Measurements from ENCODE around the gene ARX.

ARX gene

DNA sequence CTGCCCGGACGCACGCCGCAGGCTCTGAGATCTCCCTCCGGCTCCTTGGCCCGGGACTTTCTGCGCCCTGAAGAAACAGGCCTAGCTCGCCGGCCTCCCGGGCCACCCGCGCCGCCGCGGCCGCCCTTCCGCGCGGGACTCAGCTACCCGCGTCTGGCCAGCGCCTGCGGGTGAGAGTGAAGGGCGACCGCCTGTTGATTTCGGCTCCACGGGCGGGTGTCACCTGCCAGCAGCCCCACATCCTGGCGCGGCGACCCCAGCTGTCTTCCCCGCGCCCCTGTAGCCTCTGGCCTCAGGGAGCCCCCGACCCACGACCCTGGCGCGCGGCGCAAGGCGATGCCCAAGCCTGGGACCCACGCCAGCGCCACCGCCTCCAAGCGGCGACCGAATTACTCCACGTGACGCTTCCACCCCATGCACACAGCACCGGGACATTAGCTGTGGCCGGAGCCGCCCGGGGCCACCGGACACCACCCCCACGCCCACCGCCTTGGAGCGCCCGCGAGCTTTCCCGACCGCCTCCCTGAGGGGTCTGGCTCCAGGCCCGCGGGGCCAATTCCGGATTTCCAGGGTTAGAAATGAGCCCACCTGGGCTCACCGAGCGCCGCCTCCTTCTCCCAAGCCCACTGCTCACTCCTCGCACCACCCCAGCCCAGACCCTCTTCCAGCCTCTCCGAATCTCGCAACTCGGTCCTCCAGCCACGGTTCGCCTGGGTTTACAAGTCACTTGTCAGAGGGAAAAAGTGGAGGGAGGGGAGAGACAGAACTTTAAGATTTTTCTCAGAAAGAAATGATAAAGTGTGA is 10.2 kb downstream of the ARX start:
- DNase-seq (ENCODE audit: insufficient read length) (no peak), FAIRE-seq (no peak)
- TF ChIP-seq TAF1 (IDR thresholded peaks at IDR 0.05; ENCODE audit: borderline replicate concordance, low read depth, low read length) = no peak
- TF ChIP-seq POLR2A (IDR thresholded peaks at IDR 0.05; ENCODE audit: low read depth, low read length) = no peak
- no peak for TF ChIP-seq POLR2AphosphoS5 (IDR thresholded peaks at IDR 0.05; ENCODE audit: low read depth, low read length)

DNA sequence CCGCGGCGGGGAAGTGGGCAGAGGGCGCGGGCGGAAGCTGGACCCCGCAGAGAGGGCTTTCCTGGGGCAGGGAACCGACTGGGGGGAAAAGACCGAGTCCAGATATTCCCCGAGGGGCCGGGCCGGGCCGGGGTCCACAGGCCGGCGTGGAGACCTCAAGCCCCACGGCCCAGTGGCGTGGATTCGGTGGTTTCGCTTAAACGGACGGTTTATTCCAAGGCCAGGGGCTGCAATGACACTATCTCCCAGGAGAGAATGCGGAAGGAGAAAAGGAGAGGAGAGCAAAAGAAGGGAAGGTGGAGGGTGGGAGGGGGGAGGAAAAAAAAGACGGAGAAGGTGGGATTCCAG is 10.8 kb downstream of the ARX start:
- TF ChIP-seq TAF1 (IDR thresholded peaks at IDR 0.05; ENCODE audit: borderline replicate concordance, low read depth, low read length) (no peak), POLR2A (IDR thresholded peaks at IDR 0.05; ENCODE audit: low read depth, low read length) (no peak), POLR2AphosphoS5 (IDR thresholded peaks at IDR 0.05; ENCODE audit: low read depth, low read length) (no peak)
- no peak for DNase-seq (ENCODE audit: insufficient read length)
- no peak for FAIRE-seq

DNA sequence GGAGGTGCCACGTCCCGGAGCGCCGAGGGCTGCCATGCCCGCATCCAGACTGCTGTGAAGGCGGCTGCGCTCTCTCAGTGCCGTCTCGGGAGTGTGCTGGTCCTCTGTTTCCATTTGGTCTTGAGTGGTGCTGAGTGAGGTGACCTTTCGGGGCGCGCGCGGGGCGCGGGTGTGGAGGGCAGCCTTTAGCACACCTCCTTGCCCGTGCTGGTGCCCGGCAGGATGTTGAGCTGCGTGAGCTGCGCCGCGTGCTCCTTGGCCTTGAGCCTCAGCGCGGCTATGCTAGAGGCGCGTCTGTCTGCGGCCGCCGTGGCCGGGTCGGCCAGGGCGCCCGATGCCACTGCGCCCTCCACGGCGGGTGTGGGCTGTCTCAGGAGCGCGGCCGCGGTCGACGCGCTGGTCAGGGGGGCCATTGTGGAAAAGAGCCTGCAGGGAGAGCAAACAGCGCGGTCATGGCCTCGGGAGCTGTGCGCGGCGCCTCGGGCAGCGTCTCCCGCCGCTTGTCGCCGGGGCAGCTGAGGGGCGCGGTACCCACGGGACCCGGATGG is 11.2 kb downstream of the ARX start:
- FAIRE-seq (no peak), DNase-seq (ENCODE audit: insufficient read length) (no peak)

DNA sequence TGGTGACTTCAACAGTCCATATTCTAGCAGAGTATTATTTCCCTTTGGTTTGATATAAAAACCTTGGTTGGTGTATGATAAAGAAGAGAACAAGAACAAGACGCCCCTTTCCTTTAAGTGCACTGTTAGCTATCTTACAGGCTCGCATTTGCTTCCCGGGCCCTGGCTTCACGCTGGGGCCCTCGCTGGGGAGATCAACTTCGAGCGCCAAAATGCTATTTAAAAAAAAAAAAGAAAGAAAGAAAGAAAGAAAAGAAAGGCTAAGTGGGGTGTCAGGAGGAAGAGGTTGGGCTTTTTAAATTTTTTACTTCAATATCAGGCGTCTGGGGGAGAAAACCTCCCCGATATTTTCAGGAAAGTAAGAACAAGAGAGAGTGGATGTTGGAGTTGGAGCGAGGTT is 11.7 kb downstream of the ARX start:
- no peak for FAIRE-seq
- no peak for DNase-seq (ENCODE audit: insufficient read length)
- TF ChIP-seq POLR2A (IDR thresholded peaks at IDR 0.05; ENCODE audit: low read depth, low read length) = no peak
- TF ChIP-seq POLR2AphosphoS5 (IDR thresholded peaks at IDR 0.05; ENCODE audit: low read depth, low read length) = no peak
- TF ChIP-seq TAF1 (IDR thresholded peaks at IDR 0.05; ENCODE audit: borderline replicate concordance, low read depth, low read length) = no peak

More for the DNA sequence above, 11.2 kb downstream of the ARX start:
- TF ChIP-seq POLR2AphosphoS5 (IDR thresholded peaks at IDR 0.05; ENCODE audit: low read depth, low read length) = no peak
- no peak for TF ChIP-seq POLR2A (IDR thresholded peaks at IDR 0.05; ENCODE audit: low read depth, low read length)
- TF ChIP-seq TAF1 (IDR thresholded peaks at IDR 0.05; ENCODE audit: borderline replicate concordance, low read depth, low read length) = no peak

DNA sequence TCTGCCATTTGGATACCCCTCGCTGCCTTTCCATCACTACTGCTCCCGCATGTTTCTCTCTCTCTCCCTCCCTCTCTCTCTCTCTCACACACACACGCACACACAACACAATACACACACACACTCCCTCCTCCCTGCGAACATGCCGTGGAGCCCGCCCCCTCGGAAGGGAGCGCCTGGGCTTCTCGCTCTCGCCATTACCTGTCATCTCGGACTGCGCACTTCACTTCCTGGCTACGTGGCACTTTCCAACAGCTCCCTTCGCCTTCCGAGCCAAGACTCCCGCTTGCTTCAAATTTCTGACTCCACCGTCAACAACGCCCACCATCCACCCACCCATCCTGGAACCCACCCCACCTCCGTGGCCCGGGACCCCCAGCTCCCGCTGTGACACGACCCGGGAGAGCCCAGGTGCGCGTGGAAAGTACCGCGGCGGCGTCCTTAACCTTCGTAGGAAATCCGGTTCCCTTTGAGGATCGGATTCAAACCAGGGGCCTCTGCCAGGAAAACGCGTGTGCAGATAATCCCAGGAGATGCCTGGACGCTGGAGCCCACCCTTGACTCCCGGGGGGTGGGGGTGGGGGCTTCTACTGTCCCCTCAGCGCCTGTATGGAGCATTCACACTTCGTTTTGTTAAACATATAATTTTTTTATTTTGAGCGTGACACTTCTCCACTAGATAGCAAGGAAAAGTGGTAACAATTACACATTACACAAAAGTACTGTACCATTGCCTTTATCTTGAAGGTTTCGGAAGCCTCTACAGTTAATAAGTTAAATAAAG is 12.5 kb downstream of the ARX start:
- no peak for TF ChIP-seq POLR2A (IDR thresholded peaks at IDR 0.05; ENCODE audit: low read depth, low read length)
- no peak for TF ChIP-seq TAF1 (IDR thresholded peaks at IDR 0.05; ENCODE audit: borderline replicate concordance, low read depth, low read length)
- no peak for TF ChIP-seq POLR2AphosphoS5 (IDR thresholded peaks at IDR 0.05; ENCODE audit: low read depth, low read length)
- FAIRE-seq (no peak), DNase-seq (ENCODE audit: insufficient read length) (no peak)

DNA sequence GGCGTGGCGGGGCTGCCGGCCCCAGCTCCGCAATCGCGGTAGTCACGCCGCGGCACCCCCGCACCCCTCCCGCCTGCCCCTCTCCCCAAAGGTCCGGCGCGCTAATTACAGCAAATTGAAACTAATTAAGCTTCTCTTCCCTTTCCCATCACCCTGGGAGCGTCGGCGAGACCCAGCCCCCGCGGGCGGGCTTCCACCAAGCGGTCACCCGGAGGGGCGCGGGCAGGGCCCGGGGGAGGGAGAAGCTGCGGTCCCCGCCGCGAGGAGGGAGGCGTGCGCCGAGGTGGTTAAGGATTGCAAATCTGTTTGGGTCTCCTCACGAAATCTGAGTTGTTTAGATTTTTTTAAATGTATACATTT is 13.1 kb downstream of the ARX start:
- FAIRE-seq = no peak
- no peak for DNase-seq (ENCODE audit: insufficient read length)
- TF ChIP-seq POLR2AphosphoS5 (IDR thresholded peaks at IDR 0.05; ENCODE audit: low read depth, low read length) = no peak
- no peak for TF ChIP-seq POLR2A (IDR thresholded peaks at IDR 0.05; ENCODE audit: low read depth, low read length)
- no peak for TF ChIP-seq TAF1 (IDR thresholded peaks at IDR 0.05; ENCODE audit: borderline replicate concordance, low read depth, low read length)

DNA sequence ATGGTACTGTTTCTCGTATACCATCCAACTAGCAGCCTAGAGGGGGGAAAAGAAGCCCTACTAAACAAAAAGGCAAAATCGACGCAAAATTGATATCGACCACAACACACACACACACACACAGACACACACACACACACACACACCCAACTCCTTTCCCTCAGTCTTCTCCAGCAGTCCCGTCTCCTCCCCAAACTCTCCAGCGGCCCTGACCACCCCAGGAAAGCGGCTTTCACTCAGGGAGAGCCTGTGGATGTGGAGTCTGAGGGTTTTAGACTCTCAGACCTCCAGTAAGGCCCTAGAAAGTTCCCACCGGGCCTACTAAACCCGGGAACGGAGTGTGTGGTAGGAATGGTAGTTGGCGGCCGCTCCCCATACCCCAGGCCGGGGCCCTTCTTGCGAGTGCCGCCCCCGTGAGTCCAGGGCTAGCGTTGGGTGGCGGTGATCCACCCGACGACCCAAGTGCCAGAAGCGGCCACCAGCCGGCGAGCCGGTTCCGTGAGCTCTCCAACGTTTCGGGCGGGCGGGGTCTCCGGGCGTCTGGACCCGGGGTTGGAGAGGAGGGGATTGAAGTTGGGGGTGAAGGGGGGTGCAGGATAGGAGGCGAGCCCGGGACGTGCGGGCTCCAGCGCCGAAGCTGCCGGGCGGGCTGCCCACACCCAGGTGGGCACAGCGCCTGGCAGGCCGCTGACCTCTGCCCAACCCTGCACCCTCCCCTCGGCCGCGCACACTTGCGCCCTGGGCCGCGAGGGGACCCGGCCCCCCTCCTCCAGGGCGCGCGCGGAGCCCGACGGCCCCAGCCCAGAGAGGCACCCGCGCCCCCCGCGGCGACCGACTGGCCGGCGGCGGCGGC is 13.7 kb downstream of the ARX start:
- no peak for TF ChIP-seq POLR2AphosphoS5 (IDR thresholded peaks at IDR 0.05; ENCODE audit: low read depth, low read length)
- no peak for TF ChIP-seq POLR2A (IDR thresholded peaks at IDR 0.05; ENCODE audit: low read depth, low read length)
- no peak for TF ChIP-seq TAF1 (IDR thresholded peaks at IDR 0.05; ENCODE audit: borderline replicate concordance, low read depth, low read length)
- no peak for FAIRE-seq

DNA sequence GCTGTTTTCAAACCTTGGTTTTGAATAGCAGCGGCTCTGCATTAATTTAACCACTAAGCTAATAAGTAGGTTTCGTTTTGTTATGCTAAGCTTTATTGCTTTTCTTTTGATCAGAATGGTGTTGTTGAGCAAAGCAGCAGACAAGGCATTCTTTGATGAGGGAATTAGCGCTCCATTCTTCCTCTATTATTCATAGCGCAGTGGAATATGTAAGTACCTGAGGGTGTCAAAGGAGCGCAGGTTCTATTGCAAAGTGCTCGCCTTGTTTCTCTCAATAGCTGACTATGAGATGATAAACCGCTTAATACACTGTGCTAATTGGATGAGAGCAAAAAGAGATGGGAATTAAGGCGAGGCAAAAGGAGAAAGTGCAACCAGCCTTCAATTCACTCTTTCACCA is 16.3 kb downstream of the ARX start:
- no peak for DNase-seq (ENCODE audit: insufficient read length)
- TF ChIP-seq POLR2AphosphoS5 (IDR thresholded peaks at IDR 0.05; ENCODE audit: low read depth, low read length) (no peak), POLR2A (IDR thresholded peaks at IDR 0.05; ENCODE audit: low read depth, low read length) (no peak), TAF1 (IDR thresholded peaks at IDR 0.05; ENCODE audit: borderline replicate concordance, low read depth, low read length) (no peak)
- no peak for FAIRE-seq

More for the DNA sequence above, 13.7 kb downstream of the ARX start:
- no peak for DNase-seq (ENCODE audit: insufficient read length)

DNA sequence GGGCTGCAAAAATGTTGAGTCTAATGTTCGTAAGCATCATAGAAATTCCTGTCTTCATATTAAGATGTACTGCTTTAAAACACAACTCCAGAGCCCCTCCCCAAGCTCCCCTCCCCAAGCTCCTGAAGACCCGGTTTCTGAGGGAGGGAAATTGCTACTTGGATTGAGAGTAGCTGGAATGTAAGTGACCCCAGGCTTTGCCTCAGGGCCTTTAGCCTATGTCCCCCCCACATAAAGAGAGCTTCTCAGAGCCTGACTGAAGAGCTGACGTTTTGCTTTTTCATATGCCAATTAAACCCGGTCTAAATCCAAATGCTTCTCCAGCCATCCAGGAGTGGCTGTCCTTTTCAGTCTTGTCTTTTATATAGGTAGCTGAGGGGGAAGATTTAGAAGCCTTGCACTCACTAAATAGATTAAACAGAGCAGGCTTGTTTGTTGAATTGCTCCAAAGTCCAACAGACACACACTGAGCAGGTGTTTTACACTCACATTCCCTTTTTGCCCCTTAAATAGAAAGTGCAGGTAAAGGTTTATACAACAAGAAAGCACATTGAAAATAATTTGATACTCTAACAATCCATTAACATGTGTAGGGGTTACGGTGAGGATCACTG is 19.6 kb downstream of the ARX start:
- FAIRE-seq (no peak), DNase-seq (ENCODE audit: insufficient read length) (no peak)
- TF ChIP-seq TAF1 (IDR thresholded peaks at IDR 0.05; ENCODE audit: borderline replicate concordance, low read depth, low read length) (no peak), POLR2AphosphoS5 (IDR thresholded peaks at IDR 0.05; ENCODE audit: low read depth, low read length) (no peak), POLR2A (IDR thresholded peaks at IDR 0.05; ENCODE audit: low read depth, low read length) (no peak)

DNA sequence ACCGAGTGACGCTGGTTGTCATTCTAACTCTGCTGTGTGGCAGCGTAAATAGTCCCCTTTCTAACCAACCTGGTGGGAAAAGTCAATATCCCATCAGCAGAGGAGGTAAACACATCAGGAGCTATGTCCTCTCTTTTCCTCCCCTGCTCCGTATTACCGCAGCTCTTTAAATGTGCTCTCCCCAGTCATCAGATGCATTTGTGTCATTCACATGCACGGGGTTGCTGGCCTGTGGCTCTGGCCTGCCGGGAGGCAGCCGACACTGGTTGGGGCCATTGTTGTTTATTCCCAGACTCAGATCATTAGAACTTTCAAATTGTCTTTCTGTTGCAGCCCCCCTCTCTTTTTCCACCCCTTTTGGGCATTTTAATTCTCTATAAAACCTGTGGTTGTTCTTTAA is 21.9 kb downstream of the ARX start:
- no peak for DNase-seq (ENCODE audit: insufficient read length)
- no peak for FAIRE-seq
- no peak for TF ChIP-seq TAF1 (IDR thresholded peaks at IDR 0.05; ENCODE audit: borderline replicate concordance, low read depth, low read length)
- TF ChIP-seq POLR2AphosphoS5 (IDR thresholded peaks at IDR 0.05; ENCODE audit: low read depth, low read length) = no peak
- TF ChIP-seq POLR2A (IDR thresholded peaks at IDR 0.05; ENCODE audit: low read depth, low read length) = no peak
